NCI-H146 (cell line): ENCODE results near the gene MXI1.
"Not testable (repeated sequence)": the region's sequence is repeated elsewhere in the genome, so short reads cannot be mapped to it uniquely, and the experiment has no call there.

ENCODE experiments used
- DNase-seq: peaks from one replicate; lab custom pipeline; 2025; lab: John Stamatoyannopoulos, UW

Gene MXI1

DNA sequence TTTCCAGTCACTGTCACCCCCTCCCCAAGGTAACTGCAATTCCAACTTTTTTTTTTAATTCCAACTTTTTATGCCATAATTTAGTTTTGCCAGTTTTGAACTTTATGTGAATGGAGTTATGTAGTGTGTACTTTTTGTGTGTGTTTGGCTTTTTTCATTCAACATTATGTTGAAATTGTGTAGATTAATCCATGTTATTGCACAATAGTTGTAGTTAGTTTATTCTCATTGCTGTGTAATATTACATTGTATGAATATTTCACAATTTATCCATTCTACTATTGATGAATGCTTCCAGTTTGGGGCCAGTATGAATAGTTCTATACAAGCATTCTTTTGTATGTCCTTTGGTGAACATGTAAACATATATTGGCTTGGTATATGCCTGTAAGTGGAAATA, 32.5 kb downstream of the MXI1 start:
- DNase-seq = no peak

DNA sequence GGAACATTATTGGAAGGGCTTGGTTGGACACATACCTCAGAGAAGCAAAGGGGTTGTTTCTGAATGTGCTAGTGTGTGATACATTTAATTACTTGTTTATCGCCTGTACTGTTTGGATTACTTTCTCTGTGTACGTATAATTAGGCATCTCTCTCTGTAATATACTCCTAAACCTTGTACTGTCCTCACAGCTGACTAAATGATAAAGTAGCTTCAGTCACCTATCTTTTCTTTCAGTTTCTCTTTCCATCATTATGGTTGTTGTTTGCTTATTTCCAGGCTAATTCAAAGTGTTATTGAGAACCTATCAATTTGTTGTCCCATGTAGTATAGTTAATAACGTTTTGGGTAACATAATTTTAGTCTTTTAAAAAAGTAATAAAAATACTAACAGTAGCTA, 34.0 kb downstream of the MXI1 start:
- DNase-seq = no peak

DNA sequence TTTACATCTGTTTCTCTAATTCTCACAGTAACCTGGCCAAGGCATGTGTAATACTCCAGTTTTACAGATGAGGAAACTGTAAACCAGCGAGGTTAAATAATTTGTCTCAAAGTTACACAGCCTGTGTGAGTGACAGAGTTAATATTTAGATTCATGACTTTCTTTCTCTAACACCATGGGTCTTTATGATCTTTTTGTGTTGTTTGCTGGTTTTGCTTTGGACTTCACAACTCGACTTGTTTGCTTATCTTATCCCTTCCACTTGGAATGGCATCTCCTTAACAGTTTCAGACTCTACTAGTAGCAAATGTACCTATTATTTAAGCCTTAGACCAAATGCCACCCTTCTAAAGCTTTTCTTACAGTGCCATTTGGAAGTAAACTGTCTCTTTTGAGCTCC, 34.4 kb downstream of the MXI1 start:
- DNase-seq = no peak

DNA sequence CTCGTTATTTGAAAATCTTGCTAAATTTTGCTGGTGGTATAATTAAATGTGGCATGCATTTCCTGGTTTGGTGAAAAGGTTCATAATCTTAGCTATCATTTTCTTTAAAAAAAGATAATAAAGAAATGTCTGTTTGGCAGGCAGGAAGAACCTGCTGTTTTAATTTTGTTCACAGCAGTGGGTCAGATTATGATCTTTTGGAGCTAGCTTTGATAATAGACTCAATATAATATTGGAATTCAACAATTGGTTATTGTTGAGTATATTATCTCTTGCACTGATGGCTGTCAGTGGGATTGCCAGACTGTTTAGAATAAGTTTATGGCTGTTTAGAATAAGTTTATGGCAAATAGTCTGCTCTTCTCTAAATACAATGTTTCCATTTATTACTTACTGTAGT, 35.1 kb downstream of the MXI1 start:
- DNase-seq = peak; percentile 56

DNA sequence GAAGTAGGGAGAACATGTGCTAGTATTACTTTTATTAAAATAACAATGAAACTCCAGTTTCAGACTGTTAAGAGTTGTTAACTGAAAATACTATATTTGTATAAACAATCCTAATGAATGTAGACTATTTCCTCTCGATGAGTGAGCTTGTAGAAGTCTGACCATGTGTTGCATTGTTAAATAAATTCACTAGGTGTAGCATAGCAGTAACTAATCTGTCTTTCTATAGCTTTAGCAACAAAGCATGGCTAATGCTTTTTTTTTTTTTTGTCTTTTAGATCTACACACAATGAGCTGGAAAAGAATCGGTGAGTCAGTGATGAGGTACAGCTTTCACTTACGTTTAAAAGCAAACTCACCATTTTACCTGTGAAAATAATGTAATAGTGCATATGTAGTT, 37.1 kb downstream of the MXI1 start:
- DNase-seq = no peak

DNA sequence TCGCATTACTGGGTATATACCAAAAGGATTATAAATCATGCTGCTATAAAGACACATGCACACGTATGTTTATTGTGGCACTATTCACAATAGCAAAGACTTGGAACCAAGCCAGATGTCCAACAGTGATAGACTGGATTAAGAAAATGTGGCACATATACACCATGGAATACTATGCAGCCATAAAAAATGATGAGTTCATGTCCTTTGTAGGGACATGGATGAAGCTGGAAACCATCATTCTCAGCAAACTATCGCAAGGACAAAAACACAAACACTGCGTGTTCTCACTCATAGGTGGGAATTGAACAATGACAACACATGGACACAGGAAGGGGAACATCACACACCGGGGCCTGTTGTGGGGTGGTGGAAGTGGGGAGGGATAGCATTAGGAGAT, 40.4 kb downstream of the MXI1 start:
- not testable (repeated sequence) for DNase-seq

DNA sequence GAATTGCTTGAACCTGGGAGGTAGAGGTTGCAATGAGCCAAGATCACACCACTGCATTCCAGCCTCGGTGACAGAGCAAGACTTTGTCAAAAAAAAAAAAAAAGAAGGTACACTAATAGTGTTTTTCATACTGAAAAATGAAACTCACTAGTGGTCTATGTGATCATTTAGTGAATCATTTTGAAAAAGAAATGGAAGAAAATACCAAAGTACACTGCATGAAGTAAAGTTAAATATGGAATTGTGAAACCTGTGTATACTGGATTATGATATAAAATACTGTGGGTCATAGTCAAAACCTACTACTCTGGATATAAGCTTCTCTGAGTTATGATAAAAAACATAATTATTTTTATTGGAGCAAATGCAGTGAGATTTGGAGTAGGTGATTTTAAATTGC, 42.1 kb downstream of the MXI1 start:
- DNase-seq = not testable (repeated sequence)

DNA sequence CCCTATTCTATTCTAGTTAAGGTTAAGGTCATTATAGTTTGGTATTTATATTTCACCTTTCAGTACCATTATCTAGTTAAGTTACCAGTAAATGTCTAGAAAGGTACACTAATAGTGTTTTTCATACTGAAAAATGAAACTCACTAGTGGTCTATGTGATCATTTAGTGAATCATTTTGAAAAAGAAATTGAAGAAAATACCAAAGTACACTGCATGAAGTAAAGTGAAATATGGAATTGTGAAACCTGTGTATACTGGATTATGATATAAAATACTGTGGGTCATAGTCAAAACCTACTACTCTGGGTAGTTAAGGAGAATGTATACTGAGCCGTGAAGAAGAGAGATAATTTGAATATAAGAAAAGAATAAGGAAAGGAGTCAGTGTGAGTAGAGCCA, 44.0 kb downstream of the MXI1 start:
- DNase-seq = not testable (repeated sequence)

DNA sequence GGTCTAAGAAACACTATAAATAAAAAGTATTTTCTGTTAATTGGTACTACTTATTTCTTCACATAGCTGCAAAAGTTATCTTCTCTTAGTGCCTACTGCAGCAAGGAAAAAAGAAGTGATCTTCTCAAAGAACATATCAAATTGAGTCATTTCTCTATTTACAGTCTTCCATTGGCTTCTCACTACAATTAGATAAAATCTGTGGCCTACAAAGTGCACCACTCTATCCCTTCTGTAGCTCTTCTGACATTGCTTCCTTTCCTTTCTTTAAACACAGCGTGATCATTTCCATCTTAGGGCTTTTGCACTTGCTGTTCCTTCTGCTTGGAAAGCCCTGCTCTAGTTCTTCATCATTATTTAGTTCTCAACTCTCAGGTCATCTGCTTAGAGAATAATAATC, 44.7 kb downstream of the MXI1 start:
- no peak for DNase-seq

DNA sequence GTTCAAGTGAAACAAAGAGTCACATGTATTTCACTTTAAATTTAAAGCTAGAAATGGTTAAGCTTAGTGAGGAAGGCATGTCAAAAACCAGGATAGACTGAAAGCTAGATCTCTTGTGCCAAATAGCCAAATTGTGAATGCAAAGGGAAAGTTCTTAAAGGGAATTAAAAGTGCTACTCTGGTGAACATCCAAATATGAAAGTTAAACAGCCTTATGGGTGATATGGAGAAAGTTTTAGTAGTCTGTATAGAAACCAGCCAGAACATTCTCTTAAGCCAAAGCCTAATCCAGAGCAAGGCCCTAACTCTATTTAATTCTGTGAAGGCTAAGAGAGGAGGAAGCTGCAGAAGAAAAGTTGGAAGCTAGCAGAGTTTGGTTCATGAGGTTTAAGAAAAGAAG, 47.1 kb downstream of the MXI1 start:
- no peak for DNase-seq

DNA sequence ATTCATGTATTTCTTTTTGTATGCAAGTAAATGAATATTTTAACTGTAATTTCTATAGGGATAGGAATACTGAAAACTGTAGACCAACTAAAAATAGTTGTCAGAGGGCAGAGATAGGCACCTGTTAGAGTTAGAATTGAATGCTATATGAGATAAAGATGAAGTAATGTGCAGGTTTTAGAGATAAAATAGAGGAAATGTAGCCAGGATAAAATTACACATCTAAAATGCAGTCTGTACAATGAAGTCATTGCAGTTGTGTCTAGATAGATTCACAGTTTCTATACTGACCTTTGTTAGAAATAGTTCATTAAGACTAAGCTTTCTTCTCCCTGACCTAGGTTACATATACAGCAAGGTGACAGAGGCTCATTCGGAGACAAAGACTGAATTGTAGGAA, 51.1 kb downstream of the MXI1 start:
- no peak for DNase-seq

DNA sequence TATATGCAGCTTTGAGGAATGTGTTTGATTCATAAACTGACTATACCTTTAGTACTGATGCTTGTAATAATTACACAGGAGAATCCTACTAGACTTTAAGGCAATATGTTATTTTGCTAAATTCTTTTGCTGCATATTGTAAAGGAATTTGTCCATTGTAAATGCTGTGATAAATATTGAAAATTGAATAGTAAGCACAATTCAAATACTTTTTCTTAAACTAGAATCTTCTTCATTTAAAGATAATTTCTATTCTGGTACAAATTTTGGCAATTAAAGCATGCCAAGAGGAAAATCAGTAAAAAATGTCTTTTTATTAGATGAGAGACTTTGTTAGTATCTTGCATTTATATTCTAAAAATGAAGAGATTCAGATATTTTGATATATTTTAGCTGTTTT, 51.9 kb downstream of the MXI1 start:
- DNase-seq = no peak

DNA sequence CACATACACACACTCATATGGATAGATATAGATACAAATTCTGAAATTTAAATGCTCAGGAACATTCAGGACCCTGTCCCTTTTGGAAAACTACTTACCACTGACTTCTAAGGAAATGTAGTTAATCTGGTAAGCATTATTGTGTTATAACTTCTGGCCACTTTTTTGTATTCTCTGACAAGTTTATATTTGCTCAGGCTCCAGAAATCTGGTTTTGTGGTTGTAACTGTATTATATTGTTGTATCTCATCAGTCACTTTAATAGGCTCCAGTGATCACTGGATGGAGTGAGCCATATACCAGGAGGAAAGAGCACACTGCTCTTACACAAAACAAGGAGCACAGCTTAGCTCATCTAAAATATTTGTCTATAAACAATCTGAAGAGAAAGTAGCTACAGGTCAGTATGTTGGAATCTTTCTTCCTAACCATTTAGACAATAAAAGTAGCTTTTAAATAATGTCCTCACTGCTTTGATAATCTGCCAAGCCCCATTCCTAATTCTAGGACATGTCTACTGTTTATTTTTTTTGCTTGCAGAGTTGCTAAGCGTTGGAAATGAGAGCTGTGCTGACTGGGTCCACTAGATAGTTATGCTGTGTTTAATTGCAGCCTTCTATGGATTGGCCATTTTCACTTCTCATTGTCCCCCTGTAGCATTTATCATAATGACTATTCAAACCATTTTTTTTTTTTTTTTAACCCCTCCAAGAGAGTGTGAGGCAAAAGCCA, 53.5 kb downstream of the MXI1 start:
- DNase-seq = peak; percentile 3

DNA sequence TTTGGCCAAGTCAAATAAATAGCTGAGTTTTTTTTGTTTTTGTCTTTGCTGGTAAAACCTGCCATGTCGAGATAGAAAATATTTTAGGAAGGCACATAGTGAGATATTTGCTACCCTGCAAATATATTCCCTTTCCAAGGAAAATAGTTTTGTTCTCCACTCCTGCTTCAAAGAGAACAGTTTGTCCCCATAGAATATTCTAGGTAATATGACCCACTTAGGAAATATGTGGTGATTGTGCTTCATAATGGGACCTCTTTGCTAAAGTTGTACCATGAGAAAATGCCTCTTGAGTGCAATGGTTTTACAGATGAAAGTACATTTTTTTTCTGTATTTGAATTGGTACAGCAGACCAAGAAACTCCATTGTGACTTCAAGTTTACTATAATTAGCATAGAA, 55.8 kb downstream of the MXI1 start:
- DNase-seq = no peak

DNA sequence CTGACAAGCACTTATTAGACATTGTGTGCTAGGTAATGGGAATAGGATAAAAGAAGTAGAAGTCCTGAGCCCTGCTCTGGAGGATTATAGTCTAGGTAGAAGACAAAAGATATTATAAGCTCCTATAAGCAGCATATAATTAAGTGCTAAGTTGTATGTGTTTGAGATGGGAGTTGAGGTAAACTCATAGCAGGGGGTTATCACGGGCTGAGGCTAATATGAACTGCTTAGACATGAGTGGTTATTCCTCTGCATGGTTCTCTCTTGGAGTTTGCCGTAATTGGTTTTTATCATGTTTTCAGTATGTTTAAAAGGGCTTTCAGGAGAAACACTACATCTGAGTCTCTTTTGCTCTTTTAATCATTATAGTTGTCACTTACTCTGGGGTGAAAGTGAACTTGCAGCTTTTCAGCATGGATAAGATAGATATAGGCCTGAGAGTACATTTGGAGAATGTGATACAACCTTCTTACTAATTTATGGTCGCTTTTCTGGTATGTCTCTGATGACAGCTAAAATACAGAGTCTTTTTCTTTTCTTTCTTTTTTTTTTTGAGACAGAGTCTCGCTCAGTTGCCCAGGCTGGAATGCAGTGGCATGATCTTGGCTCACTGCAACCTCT, 58.3 kb downstream of the MXI1 start:
- no peak for DNase-seq

DNA sequence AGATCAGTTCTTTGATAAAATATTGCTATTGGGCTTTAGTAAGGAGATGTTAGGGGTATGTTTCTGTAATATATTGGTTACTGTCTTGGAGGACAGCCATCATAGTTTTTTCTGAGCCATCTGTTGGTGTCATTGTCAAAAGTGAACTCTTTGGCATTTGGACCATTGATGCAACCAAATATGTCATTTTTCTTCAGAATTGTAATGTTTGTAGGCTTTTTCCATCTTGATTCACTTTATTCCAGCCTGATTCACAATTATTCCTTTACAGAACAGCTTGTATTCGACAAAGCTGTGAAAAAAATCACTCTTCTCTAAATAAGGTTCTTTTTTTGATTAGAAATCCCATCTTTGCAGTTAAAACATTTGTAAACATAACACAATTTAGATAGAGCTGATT, 59.9 kb downstream of the MXI1 start:
- DNase-seq = no peak

DNA sequence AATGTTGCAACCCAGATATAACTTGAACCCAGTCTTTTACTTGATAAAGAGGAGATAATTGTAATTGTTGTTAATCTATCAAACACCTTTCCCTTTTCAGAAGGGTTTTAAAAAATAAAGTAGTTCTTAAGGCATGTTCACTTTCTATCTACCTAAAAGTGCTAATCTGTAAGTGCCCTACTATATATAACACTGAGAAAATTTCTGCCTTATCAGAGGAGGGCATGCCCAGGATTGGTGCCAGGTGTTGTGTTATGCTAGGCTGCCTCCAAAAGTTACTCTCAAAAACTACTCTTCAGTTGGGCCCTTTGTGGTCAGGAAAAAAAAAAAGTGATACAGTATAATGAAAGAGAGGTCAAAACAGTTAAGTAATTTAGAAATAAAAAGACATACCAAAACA, 61.0 kb downstream of the MXI1 start:
- no peak for DNase-seq

DNA sequence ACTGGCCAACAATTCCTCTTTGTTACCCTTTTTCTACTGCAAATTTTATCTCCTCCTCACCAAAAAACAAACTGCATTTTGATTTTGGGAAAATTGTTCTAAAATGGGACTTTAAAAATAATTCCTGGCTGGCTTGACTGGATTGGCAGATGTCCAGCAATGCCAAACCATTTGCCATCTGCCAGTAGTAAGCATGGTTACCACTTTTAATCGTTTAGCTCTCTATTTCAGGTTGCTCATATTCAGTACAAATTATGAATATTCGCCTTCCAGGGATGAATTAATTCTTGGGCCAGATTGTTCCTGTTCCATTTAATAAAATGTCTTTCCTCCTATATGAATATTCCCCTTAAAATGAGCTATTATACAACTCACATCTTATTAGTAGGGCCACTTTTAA, 61.6 kb downstream of the MXI1 start:
- no peak for DNase-seq

DNA sequence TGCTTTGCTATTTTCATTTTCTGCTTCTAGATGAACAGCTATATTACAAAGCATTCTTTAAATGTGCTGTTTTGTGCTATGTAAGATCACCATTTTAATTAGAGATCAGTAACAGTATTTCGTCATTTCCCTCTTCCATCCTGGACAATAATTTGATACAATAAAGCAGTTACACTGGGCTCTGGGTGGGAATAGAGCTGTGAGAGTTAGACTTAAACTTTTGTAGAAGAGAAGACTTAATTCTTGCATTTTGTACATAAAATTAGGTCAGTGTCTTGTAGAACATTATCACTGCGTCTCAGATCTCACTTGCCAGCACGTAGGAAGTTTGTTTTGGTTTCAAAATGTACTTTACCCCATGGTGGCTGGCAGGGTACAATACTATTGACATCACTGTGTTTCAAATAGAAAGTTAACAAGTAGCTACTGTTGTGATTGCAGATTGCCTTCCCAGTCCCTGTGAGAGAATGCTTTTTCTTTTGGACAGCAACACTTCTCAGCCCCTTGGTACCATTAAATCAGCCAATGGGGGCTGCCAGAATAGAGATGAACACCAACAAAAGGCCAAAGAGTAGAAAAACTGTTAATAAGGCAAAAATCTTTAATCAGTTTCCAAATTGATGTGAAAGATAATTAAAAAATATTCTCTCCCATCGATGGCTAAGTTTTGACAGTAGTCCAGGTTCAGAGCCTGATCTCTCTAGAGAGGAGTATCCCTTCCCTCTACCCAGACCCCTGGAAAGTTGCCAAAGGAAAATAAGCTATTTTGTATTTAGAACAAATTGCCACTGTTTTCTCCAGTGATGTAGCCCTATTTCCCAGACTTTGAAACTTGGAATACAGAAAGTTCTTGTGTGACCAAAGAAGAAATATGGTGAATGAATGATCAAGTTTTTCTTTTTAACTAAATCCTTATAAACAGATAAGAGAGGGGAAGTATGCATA, 62.2 kb downstream of the MXI1 start:
- DNase-seq = no peak

DNA sequence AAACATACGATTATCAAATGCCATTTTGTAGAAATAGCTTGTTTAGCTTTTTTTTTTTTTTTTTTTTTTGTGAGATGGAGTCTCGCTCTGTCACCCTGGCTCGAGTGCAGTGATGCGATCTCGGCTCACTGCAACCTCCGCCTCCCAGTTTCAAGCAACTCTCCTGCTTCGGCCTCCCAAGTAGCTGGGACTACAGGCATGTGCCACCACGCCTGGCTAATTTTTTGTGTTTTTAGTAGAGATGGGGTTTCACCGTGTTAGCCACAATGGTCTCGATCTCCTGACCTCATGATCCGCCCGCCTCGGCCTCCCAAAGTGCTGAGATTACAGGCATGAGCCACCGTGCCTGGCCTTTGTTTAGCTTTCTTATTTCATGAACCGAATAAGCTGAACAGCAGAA, 65.6 kb downstream of the MXI1 start:
- not testable (repeated sequence) for DNase-seq

DNA sequence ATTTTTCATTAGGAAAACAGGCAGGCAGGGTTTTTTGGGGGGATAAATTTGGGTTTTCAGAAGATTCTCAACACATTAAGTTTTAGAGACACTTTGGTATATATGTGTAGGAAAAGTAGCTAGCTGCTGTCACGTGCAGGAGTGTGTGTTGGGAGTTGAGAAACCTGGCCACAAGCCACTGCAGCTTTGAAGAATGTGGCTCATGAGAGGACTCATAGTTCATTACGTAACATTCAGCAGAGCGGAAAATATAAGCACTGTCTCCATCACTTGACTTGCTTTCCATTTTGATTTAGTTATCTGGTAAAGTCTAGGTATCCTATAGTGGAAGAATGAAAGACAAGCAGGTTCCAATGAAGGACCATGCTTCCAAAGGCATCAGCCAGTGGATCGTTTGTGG, 66.1 kb downstream of the MXI1 start:
- no peak for DNase-seq

DNA sequence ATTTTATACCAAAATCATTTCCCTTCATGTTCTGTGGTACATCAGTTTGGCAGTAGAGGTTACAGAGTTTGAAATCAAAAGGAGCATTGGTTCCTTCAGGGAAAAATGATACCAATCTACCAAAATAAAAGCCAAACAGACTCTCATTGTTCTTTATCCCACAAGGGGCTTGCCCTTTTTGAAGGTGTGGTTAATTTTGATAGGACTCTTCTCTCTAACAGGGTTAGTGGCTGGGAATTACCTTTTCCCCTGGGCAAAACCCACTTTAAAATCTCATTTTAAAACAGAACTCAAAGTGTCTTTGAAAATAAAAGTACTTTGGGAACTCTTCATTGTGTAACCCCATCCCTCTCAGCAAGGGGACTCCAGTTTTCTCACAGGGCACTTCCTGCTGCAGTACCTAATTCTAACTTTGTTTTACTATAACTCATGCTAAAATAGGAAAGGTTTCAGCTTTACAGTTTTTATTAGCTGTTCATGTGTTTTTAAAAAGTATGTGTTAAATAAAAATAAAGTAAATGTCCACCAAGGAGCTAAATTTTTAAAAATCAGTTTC, 66.7 kb downstream of the MXI1 start:
- no peak for DNase-seq

DNA sequence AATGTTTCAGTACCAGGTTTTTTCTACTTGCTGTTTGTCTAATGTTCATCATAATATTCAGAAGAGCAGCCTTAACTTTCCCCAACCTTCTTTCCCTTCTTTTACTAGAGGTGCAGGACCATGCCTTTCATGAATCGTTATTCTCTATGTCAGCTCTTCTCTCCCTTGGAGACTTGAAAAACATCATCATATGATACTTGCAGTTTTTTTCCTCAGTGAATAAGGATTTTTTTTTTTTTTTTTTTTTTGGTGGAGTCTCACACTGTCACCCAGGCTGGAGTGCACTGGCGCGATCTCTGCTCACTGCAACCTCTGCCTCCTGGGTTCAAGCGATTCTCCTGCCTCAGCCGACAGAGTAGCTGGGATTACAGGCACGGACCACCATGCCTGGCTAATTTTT, 67.2 kb downstream of the MXI1 start:
- no peak for DNase-seq
